WERI-Rb-1 (cell line): Measurements from ENCODE around the gene AKR1C2.
"Not testable (repeated sequence)": the region's sequence is repeated elsewhere in the genome, so short reads cannot be mapped to it uniquely, and the experiment has no call there.

ENCODE experiments used
- DNase-seq: peaks from one replicate; pipeline ENCODE4 v3.0.0-alpha.2; 2020
- H3K27ac ChIP-seq: fragments of 250-450 bp; sonication (Bioruptor Pico); 2 replicates; pipeline ENCODE4 v1.5.1; 2020; ENCODE audit warnings: mild to moderate bottlenecking, moderate library complexity
- H3K27me3 ChIP-seq: fragments of 250-450 bp; sonication (Bioruptor Pico); 2 replicates; pipeline ENCODE4 v1.5.1; 2021; ENCODE audit warnings: mild to moderate bottlenecking, low read depth, moderate library complexity; ENCODE audit not compliant: insufficient read depth, severe bottlenecking
- H3K36me3 ChIP-seq: fragments of 250-450 bp; sonication (Bioruptor Pico); 2 replicates; pipeline ENCODE4 v1.5.1; 2020; ENCODE audit warnings: mild to moderate bottlenecking, moderate library complexity
- H3K4me3 ChIP-seq: 2 replicates; pipeline ENCODE4 v1.5.1; 2011; ENCODE audit warnings: low read depth, mild to moderate bottlenecking, control low read depth, low read length
- H3K9me3 ChIP-seq: fragments of 250-450 bp; sonication (Bioruptor Pico); 2 replicates; pipeline ENCODE4 v1.5.1; 2021; ENCODE audit warnings: mild to moderate bottlenecking, moderate library complexity; ENCODE audit not compliant: severe bottlenecking
- TF ChIP-seq, protein P1 (sequence below): IDR thresholded peaks from 2 replicates; pipeline ENCODE4 v1.5.1; 2011; ENCODE audit warnings: low read depth, mild to moderate bottlenecking, control low read depth, inconsistent platforms, low read length

Gene AKR1C2

DNA sequence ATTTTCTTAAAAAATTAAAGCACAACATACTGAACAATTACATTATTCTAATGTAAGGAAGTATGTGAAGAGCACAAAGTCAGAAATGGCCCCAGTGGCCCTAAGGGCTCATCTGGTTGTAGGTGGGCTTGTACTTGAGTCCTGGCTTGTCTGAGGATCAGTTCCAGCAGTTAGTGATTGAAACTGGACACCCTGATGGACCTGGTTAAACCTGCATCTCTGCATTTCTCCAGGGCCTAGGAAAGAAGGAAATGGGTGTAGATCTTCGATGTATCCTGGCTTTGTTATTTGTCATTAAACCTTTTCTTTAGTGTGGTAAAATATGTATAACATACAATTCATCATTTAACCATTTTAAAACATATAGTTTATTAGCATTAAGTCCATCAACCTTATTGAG, 9.7 kb upstream of the AKR1C2 start:
- H3K36me3 ChIP-seq: no peaks in the 10 kb centered on the region
- no peak overlapping the region for H3K27ac ChIP-seq
- H3K27me3 ChIP-seq: no peaks in the 10 kb centered on the region
- H3K4me3 ChIP-seq: no peak overlapping the region
- TF ChIP-seq, protein P1, sequence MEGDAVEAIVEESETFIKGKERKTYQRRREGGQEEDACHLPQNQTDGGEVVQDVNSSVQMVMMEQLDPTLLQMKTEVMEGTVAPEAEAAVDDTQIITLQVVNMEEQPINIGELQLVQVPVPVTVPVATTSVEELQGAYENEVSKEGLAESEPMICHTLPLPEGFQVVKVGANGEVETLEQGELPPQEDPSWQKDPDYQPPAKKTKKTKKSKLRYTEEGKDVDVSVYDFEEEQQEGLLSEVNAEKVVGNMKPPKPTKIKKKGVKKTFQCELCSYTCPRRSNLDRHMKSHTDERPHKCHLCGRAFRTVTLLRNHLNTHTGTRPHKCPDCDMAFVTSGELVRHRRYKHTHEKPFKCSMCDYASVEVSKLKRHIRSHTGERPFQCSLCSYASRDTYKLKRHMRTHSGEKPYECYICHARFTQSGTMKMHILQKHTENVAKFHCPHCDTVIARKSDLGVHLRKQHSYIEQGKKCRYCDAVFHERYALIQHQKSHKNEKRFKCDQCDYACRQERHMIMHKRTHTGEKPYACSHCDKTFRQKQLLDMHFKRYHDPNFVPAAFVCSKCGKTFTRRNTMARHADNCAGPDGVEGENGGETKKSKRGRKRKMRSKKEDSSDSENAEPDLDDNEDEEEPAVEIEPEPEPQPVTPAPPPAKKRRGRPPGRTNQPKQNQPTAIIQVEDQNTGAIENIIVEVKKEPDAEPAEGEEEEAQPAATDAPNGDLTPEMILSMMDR: no peak
- no peak for DNase-seq
- H3K9me3 ChIP-seq: no peaks in the 10 kb centered on the region

DNA sequence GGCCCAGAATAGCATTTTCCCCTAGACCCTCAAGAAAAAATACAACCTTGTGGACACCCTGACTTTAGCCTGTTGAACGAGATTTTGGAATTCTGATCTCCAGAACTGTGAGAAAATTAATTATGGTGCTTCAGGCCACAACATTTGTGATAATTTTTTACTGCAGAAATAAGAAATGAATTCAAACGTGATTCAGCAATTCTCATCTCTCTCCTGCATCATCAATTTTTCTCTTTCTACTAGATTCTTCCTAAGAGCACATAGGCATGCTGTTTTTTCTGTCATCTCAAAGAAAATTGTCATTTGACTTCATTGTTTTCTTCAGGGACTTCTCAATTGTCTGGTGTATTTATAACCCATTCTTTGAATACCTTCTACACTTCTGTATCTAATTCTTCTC, 8.9 kb upstream of the AKR1C2 start:
- no peaks in the 10 kb centered on the region for H3K9me3 ChIP-seq
- TF ChIP-seq, protein P1: no peak

DNA sequence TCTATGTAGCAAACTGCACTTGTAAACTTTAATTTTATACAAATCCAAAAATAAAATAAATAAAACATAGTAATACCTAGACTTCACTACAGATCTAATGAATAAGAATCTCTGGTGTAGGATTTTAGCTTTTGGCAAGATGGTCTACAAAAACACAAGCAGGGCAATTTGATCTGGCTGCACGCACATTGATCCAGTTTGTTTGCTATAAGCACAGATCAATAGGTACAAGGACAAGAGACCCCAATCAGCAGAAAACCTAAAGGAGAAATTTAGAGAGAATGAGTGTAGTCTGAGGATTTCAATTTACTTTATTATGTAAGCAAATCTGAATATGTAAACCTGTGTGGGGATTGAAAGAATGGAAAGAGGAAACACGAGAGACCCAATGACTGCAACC, 7.7 kb upstream of the AKR1C2 start:
- not testable (repeated sequence) for H3K4me3 ChIP-seq, H3K27ac ChIP-seq, DNase-seq

More for the DNA sequence above, 8.9 kb upstream of the AKR1C2 start:
- no peaks in the 10 kb centered on the region for H3K27me3 ChIP-seq
- H3K27ac ChIP-seq: no peak overlapping the region
- no peaks in the 10 kb centered on the region for H3K36me3 ChIP-seq
- no peak overlapping the region for H3K4me3 ChIP-seq
- DNase-seq: no peak

DNA sequence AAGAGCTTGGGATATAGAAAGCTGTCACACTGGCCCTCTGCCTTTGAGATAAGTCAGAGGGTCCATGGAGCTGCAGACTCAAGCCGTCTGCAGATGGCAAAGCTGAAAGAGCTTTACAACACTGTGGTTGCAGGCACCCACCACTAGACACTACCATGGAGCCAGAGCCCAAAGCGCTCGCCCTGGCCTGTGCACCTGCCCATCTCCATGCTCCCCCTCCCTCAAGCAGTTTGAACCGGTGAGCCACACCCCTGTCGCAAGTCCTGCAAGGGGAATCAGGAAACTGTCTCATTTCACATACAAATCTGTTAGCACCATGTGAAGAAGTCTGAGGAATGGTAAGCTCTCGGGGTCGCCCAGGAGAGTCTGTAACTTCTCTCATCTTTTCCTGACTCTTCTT, 6.4 kb upstream of the AKR1C2 start:
- not testable (repeated sequence) for H3K27ac ChIP-seq, DNase-seq, H3K4me3 ChIP-seq, H3K9me3 ChIP-seq, H3K36me3 ChIP-seq, H3K27me3 ChIP-seq

More for the DNA sequence above, 7.7 kb upstream of the AKR1C2 start:
- not testable (repeated sequence) for H3K9me3 ChIP-seq, H3K27me3 ChIP-seq, H3K36me3 ChIP-seq

DNA sequence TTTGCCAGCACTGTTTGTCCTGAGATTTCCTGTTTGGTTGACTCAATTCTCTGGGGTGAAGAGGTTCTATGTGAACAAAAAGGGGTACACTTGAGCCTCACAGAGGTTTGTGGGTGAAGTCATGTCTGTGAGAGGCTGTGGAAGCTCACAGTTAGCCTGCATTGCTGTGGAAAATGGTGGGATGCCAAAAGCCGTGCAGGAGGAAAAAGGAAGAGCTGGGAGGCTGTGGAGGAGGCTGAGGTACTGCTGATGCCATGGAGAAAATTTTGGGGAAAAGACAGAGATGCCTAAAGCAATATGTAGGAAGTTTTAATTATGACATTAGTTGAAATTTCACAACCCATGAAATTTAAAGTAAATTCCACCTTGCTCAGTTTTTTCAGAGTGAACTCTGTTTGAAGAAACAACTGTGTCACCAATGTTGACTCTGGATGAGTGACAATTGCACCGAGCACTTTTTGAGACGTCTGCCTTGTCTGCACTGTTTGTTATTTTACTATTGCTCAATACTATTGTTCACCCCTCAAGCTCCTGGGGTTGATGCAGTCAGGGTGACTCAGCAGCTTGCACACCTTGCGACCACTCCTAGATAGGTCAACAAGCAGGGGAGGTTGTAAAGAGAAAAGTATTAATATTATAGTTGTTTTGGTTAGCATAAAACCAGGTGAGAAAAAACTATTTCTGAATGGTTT, 5.3 kb upstream of the AKR1C2 start:
- DNase-seq, H3K27ac ChIP-seq: not testable (repeated sequence)

DNA sequence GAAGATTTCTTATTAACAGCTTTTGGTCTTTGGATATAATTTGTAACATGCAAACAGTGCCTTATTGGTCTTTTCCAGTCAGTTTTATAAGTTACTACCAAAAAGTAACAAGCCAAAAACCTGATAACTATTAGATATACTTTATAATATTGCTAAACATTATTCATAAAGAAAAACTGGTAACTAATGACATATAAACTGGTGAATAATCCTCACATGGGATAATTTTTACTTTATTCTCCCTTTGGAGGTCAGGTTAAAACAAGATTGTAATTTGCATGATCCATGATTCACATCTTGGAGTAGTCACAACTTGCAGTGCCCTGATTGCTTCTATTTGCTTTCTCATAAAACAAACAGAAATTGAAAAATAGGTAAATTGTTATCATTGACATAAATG, 844 bp upstream of the AKR1C2 start:
- not testable (repeated sequence) for H3K27me3 ChIP-seq, DNase-seq, H3K27ac ChIP-seq, H3K4me3 ChIP-seq, H3K9me3 ChIP-seq, H3K36me3 ChIP-seq

More for the DNA sequence above, 5.3 kb upstream of the AKR1C2 start:
- H3K4me3 ChIP-seq, H3K36me3 ChIP-seq, H3K27me3 ChIP-seq, H3K9me3 ChIP-seq: not testable (repeated sequence)

DNA sequence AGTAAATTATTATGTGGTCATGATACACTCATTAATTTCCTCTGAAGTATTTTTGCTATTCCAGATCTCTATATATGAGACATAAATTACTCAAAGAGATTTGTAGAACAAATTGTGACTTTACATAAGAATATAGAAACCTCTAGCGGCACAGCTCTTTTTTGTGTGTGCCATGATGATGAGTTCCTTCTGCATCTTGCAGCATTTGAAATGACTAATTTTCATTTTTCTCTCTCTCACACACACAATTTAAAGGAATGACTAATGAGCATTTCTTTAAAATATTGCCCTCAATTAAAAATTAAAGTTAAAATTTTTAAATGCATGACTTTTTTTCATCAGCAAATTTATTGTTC, 351 bp upstream of the AKR1C2 start:
- not testable (repeated sequence) for H3K4me3 ChIP-seq, H3K27me3 ChIP-seq, H3K36me3 ChIP-seq, DNase-seq, H3K27ac ChIP-seq, H3K9me3 ChIP-seq

DNA sequence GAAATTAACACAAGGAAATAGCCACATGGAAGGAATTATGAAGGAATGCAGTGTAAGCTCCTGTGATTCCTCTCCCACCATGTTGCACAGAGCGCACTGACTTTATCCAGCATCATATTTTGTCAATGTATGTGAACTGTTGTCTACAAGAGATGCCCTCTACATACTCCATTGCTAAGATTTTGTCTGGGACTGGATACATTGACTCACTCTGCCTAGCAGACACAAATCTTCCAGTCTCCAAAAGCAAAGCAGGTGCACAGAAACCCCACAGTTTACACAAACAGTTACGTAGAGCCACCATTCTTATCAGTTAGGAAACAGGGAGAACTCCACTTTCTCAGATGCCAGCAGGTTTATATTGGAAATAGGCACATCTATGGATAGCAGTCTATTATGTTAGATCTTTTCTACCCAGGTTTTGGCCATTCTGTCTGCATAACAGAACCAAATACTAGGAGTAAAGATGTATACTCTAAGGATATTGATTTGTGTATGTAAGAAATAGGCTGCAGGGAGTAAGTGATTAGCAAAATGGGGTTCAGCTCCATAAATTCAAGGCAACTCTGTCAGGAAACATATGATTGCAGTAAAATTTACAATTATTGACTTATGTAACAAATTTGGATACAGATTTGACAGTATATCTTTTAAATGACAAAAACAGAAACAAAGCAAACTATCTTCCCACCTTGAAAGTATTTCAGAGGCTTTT, 1.5 kb downstream of the AKR1C2 start:
- Histone ChIP-seq H3K27ac (no peak overlapping the region), H3K27me3 (no peaks in the 10 kb centered on the region), H3K9me3 (no peaks in the 10 kb centered on the region), H3K36me3 (no peaks in the 10 kb centered on the region), H3K4me3 (no peak overlapping the region)
- TF ChIP-seq, protein P1: no peak
- no peak for DNase-seq
